Neuronal stem cell (in vitro differentiated cells): ENCODE results near the gene MAML1.
A peak's percentile ranks its signal among the peaks of the same experiment; 100 is the strongest.

Experiments used
- DNase-seq: peaks from one replicate; pipeline ENCODE4 v3.0.0-alpha.2; 2013; ENCODE audit warnings: low spot score
- H2AFZ ChIP-seq: one replicate; pipeline ENCODE4 v1.6.1; 2013; ENCODE audit warnings: mild to moderate bottlenecking, low read length, inconsistent platforms
- H2AK5ac ChIP-seq: 2 replicates; pipeline ENCODE4 v1.6.1; 2013; ENCODE audit warnings: low read depth, mild to moderate bottlenecking, inconsistent platforms, low read length, moderate library complexity, mixed read lengths
- H2BK120ac ChIP-seq: 2 replicates; pipeline ENCODE4 v1.6.1; 2013; ENCODE audit warnings: low read depth, mild to moderate bottlenecking, inconsistent platforms, low read length, moderate library complexity, mixed read lengths
- H2BK12ac ChIP-seq: one replicate; pipeline ENCODE4 v1.6.1; 2013; ENCODE audit warnings: low read length, inconsistent platforms
- H2BK15ac ChIP-seq: 2 replicates; pipeline ENCODE4 v1.6.1; 2013; ENCODE audit warnings: mild to moderate bottlenecking, low read length, inconsistent platforms, mixed read lengths
- H2BK5ac ChIP-seq: one replicate; pipeline ENCODE4 v1.6.1; 2013; ENCODE audit warnings: inconsistent platforms, mild to moderate bottlenecking, low read length, moderate library complexity
- H3K14ac ChIP-seq: one replicate; pipeline ENCODE4 v1.6.1; 2013; ENCODE audit warnings: low read length, inconsistent platforms
- H3K18ac ChIP-seq: 2 replicates; pipeline ENCODE4 v1.6.1; 2013; ENCODE audit warnings: low read length, inconsistent platforms
- H3K23ac ChIP-seq: 2 replicates; pipeline ENCODE4 v1.6.1; 2013; ENCODE audit warnings: low read depth, mild to moderate bottlenecking, mixed read lengths, low read length, inconsistent platforms; ENCODE audit not compliant: poor library complexity
- H3K27ac ChIP-seq: replicated peaks from 3 replicates; pipeline ENCODE4 v1.5.1; 2013; ENCODE audit warnings: low read length, inconsistent platforms
- H3K27me3 ChIP-seq, 3 experiments: 2 replicates each; pipeline ENCODE4 v1.6.1; 2013; ENCODE audit warnings: low read length in 3 of 3, mild to moderate bottlenecking in 2 of 3, inconsistent platforms in 1 of 3, low read depth in 1 of 3, mixed read lengths in 1 of 3, moderate library complexity in 1 of 3; ENCODE audit not compliant: control insufficient read depth in 3 of 3, insufficient read depth in 3 of 3
- H3K36me3 ChIP-seq, 2 donors: replicated peaks in 1 of 2; 2 replicates each; pipeline ENCODE4 v1.6.1; 2013; ENCODE audit warnings: low read length in 2 of 2; ENCODE audit not compliant: control insufficient read depth in 2 of 2, insufficient read depth in 2 of 2
- H3K4ac ChIP-seq: 2 replicates; pipeline ENCODE4 v1.6.1; 2013; ENCODE audit warnings: inconsistent platforms, mild to moderate bottlenecking, low read length, moderate library complexity
- H3K4me1 ChIP-seq, 2 donors: 1 replicate in 1 of 2; 2 replicates in 1 of 2; pipeline ENCODE4 v1.6.1; 2013; ENCODE audit warnings: low read length in 2 of 2, low read depth in 1 of 2; ENCODE audit not compliant: control insufficient read depth in 2 of 2, insufficient read depth in 1 of 2
- H3K4me2 ChIP-seq: one replicate; pipeline ENCODE4 v1.6.1; 2013; ENCODE audit warnings: mild to moderate bottlenecking, low read length, inconsistent platforms; ENCODE audit not compliant: insufficient read depth, poor library complexity, severe bottlenecking
- H3K4me3 ChIP-seq, 2 donors: 2 replicates each; pipeline ENCODE4 v1.5.1; 2013; ENCODE audit warnings: low read length in 2 of 2, mild to moderate bottlenecking in 2 of 2, inconsistent platforms in 1 of 2, moderate library complexity in 1 of 2
- H3K79me1 ChIP-seq: one replicate; pipeline ENCODE4 v1.6.1; 2013; ENCODE audit warnings: low read depth, mild to moderate bottlenecking, inconsistent platforms, low read length, moderate library complexity
- H3K9ac ChIP-seq: one replicate; pipeline ENCODE4 v1.6.1; 2013; ENCODE audit warnings: mild to moderate bottlenecking, low read depth, low read length, inconsistent platforms; ENCODE audit not compliant: poor library complexity
- H3K9me3 ChIP-seq, 2 donors: replicated peaks in 1 of 2; 2 replicates each; pipeline versions ENCODE3 to v1.6.1; 2013; ENCODE audit warnings: low read length in 2 of 2, mild to moderate bottlenecking in 2 of 2, inconsistent platforms in 1 of 2, low read depth in 1 of 2, mixed read lengths in 1 of 2, moderate library complexity in 1 of 2; ENCODE audit not compliant: control insufficient read depth in 2 of 2, insufficient read depth in 1 of 2
- H4K8ac ChIP-seq: one replicate; pipeline ENCODE4 v1.6.1; 2013; ENCODE audit warnings: low read depth, mild to moderate bottlenecking, inconsistent platforms, low read length, moderate library complexity
- H4K91ac ChIP-seq: one replicate; pipeline ENCODE4 v1.6.1; 2013; ENCODE audit warnings: low read length, low read depth, mild to moderate bottlenecking, inconsistent platforms; ENCODE audit not compliant: poor library complexity
- WGBS, 2 donors: extraction: QIAGEN DNeasy Blood & Tissue Kit; methylation state at CpG; one replicate each; pipeline ENCODE4 v1.1.7; 2013; ENCODE audit warnings: missing lambda C conversion rate in 2 of 2, mixed read lengths in 1 of 2; ENCODE audit not compliant: insufficient read length in 2 of 2, insufficient replicate concordance in 1 of 2; ENCODE audit errors: extremely low coverage in 2 of 2; 5-methylcytosine and 5-hydroxymethylcytosine counted together

MAML1 gene

DNA sequence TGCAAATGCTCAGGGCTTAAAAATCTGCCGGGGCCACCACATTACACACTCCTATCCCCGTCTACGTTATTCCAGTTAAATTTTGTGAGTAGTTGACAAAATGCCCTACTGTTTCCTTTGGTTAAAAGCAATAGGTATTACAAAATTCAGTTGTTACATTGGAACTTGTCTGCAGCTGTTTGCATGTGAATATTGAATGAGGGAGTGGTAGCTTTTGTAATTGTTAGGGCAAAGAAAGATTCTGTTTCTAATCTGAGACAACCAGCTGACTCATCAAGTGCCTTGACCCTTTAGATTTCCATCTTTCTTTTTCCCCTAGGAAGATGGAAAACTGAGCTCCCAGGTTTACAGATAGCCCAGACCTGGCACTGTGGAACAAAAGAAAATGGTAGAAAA is 30.2 kb downstream of the MAML1 start:
- no peak for DNase-seq
- no CpG with 5 or more reads among the region's 3 CpGs for WGBS, 2 donors
- H2AK5ac ChIP-seq = no peak overlapping the region
- no peak overlapping the region for H3K4ac ChIP-seq
- H2AFZ ChIP-seq = no peak overlapping the region
- H3K36me3 ChIP-seq = peaks cover 21 to 46% of the 10 kb centered on the region in 2 donors
- H3K4me2 ChIP-seq = no peak overlapping the region
- no peak overlapping the region for H4K91ac ChIP-seq
- H3K79me1 ChIP-seq = peaks cover 17% of the 10 kb centered on the region
- no peak overlapping the region for H3K9ac ChIP-seq
- no peak overlapping the region for H4K8ac ChIP-seq
- H2BK5ac ChIP-seq = no peak overlapping the region
- H3K18ac ChIP-seq = no peak overlapping the region
- no peaks in the 10 kb centered on the region for H3K9me3 ChIP-seq
- no peak overlapping the region for H3K14ac ChIP-seq
- no peak overlapping the region for H2BK120ac ChIP-seq
- H3K23ac ChIP-seq = no peak overlapping the region
- H3K4me1 ChIP-seq = peaks cover 2 to 34% of the 10 kb centered on the region in 2 donors
- no peak overlapping the region for H2BK12ac ChIP-seq
- H3K4me3 ChIP-seq = no peak overlapping the region
- H2BK15ac ChIP-seq = no peak overlapping the region
- H3K27ac ChIP-seq = peak overlapping the region; percentile 6
- H3K27me3 ChIP-seq = no peaks in the 10 kb centered on the region

DNA sequence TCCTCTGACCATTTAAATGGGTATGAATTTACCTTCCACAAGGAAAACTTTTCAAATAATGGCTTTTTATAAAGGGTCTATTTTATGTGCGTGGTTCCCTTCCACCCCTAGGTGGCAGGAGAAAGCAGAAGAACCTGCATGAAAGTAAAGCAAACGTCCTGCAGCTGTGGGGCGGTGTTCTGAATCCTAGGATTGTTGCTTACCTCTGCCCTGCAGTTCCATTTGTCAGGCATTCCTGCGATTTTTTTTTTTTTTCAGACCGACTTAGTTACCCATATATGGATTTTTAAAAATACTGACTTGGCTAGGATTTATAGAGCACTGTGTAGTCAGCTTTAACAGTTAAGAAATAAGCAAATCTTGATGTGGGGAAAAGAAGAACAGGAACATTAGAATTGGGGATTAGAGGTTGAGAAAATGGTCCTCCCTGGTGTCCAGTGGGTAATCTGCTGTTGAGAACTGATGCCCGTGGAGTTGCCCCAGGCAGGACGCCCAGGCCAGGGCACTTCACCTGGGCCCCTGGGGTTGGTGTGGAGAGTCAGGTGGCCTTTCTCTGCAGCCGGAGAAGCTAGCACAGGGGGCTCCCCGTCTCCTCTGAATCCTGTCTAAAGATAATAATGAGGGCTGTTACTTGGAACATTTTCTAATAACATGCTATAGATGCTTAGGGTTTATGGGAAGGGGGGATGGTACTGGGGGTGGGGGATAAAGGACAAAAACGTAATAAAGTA is 30.8 kb downstream of the MAML1 start:
- H4K8ac ChIP-seq = no peak overlapping the region
- H3K36me3 ChIP-seq = peaks cover 22 to 48% of the 10 kb centered on the region in 2 donors
- no peak overlapping the region for H2AFZ ChIP-seq
- peak; percentile 51 for DNase-seq
- WGBS, 2 donors = no CpG with 5 or more reads among the region's 10 CpGs
- H2BK15ac ChIP-seq = no peak overlapping the region
- no peak overlapping the region for H3K14ac ChIP-seq
- no peak overlapping the region for H3K4me3 ChIP-seq
- no peak overlapping the region for H4K91ac ChIP-seq
- no peak overlapping the region for H2BK12ac ChIP-seq
- no peaks in the 10 kb centered on the region for H3K9me3 ChIP-seq
- peak overlapping the region; percentile 35 for H3K18ac ChIP-seq
- H3K79me1 ChIP-seq = peaks cover 17% of the 10 kb centered on the region
- H2AK5ac ChIP-seq = no peak overlapping the region
- H3K4me1 ChIP-seq = peaks cover 2 to 34% of the 10 kb centered on the region in 2 donors
- no peak overlapping the region for H3K4me2 ChIP-seq
- H2BK5ac ChIP-seq = no peak overlapping the region
- H2BK120ac ChIP-seq = no peak overlapping the region
- no peak overlapping the region for H3K9ac ChIP-seq
- no peak overlapping the region for H3K27ac ChIP-seq
- H3K27me3 ChIP-seq = no peaks in the 10 kb centered on the region
- H3K4ac ChIP-seq = no peak overlapping the region
- no peak overlapping the region for H3K23ac ChIP-seq

DNA sequence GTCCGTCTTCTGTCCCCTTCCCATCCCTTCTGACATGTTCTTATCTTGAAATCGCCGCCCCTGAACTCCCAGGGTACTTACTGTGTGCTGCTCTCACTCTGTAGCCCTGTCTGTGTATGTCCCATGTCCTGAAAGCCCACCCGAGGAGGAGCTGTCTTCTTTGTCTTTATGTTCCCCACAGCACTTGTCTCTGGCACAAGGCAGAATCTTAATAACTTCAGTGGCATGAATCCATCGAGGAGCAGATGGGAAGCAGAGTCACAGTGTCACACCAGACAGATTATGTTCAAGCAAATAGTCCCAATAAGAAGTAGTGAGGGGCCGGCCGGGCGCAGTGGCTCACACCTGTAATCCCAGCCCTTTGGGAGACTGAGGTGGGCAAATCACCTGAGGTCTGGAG is 31.4 kb downstream of the MAML1 start:
- Histone ChIP-seq H2BK12ac (no peak overlapping the region), H3K14ac (no peak overlapping the region), H3K23ac (no peak overlapping the region), H3K4me1 (peaks cover 2 to 34% of the 10 kb centered on the region in 2 donors), H3K36me3 (peaks cover 26 to 52% of the 10 kb centered on the region in 2 donors), H4K91ac (no peak overlapping the region), H3K27me3 (no peaks in the 10 kb centered on the region), H3K4ac (no peak overlapping the region), H3K9ac (peak overlapping the region; percentile 26), H2BK120ac (no peak overlapping the region), H3K4me2 (no peak overlapping the region), H3K18ac (no peak overlapping the region), H3K27ac (no peak overlapping the region), H3K9me3 (no peaks in the 10 kb centered on the region), H3K4me3 (no peak overlapping the region), H3K79me1 (peaks cover 17% of the 10 kb centered on the region), H2AFZ (no peak overlapping the region), H2BK15ac (no peak overlapping the region), H2AK5ac (no peak overlapping the region), H4K8ac (no peak overlapping the region), H2BK5ac (no peak overlapping the region)
- no CpG with 5 or more reads among the region's 8 CpGs for WGBS, 2 donors
- DNase-seq = no peak

DNA sequence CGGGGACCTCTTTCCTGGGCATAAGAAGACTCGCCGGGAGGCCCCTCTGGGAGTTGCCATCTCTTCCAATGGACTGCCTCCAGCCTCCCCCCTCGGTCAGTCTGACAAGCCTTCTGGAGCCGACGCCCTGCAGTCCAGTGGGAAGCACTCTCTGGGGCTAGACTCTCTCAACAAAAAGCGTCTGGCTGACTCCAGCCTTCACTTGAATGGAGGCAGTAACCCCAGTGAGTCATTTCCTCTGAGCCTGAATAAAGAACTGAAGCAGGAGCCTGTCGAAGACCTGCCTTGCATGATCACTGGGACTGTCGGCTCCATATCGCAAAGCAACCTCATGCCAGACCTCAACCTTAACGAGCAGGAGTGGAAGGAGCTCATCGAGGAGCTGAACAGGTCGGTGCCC is 32.8 kb downstream of the MAML1 start:
- no peak for DNase-seq
- Histone ChIP-seq H2BK5ac (no peak overlapping the region), H3K36me3 (peaks cover 33 to 64% of the 10 kb centered on the region in 2 donors), H3K9me3 (no peaks in the 10 kb centered on the region), H3K4ac (no peak overlapping the region), H2BK120ac (no peak overlapping the region), H3K18ac (no peak overlapping the region), H3K4me1 (peaks cover 2 to 31% of the 10 kb centered on the region in 2 donors), H3K14ac (no peak overlapping the region), H4K8ac (no peak overlapping the region), H3K9ac (no peak overlapping the region), H3K27me3 (no peaks in the 10 kb centered on the region), H3K79me1 (peaks cover 11% of the 10 kb centered on the region), H2BK15ac (no peak overlapping the region), H3K4me3 (no peak overlapping the region), H3K4me2 (no peak overlapping the region), H2AFZ (no peak overlapping the region), H3K23ac (no peak overlapping the region), H4K91ac (no peak overlapping the region), H2AK5ac (no peak overlapping the region), H2BK12ac (no peak overlapping the region), H3K27ac (no peak overlapping the region)
- WGBS, 2 donors = no CpG with 5 or more reads among the region's 13 CpGs
